WERI-Rb-1 (cell line): Measurements from ENCODE around the gene RGL3.
A peak's percentile ranks its signal among the peaks of the same experiment; 100 is the strongest.
"Not testable (repeated sequence)": the region's sequence is repeated elsewhere in the genome, so short reads cannot be mapped to it uniquely, and the experiment has no call there.

Experiments
- DNase-seq: peaks from one replicate; pipeline ENCODE4 v3.0.0-alpha.2; 2020
- H3K27ac ChIP-seq: fragments of 250-450 bp; sonication (Bioruptor Pico); 2 replicates; pipeline ENCODE4 v1.5.1; 2020; ENCODE audit warnings: mild to moderate bottlenecking, moderate library complexity
- H3K27me3 ChIP-seq: fragments of 250-450 bp; sonication (Bioruptor Pico); 2 replicates; pipeline ENCODE4 v1.5.1; 2021; ENCODE audit warnings: mild to moderate bottlenecking, low read depth, moderate library complexity; ENCODE audit not compliant: insufficient read depth, severe bottlenecking
- H3K36me3 ChIP-seq: fragments of 250-450 bp; sonication (Bioruptor Pico); 2 replicates; pipeline ENCODE4 v1.5.1; 2020; ENCODE audit warnings: mild to moderate bottlenecking, moderate library complexity
- H3K4me3 ChIP-seq: 2 replicates; pipeline ENCODE4 v1.5.1; 2011; ENCODE audit warnings: low read depth, mild to moderate bottlenecking, control low read depth, low read length
- H3K9me3 ChIP-seq: fragments of 250-450 bp; sonication (Bioruptor Pico); 2 replicates; pipeline ENCODE4 v1.5.1; 2021; ENCODE audit warnings: mild to moderate bottlenecking, moderate library complexity; ENCODE audit not compliant: severe bottlenecking
- TF ChIP-seq, protein P1 (sequence below): IDR thresholded peaks from 2 replicates; pipeline ENCODE4 v1.5.1; 2011; ENCODE audit warnings: low read depth, mild to moderate bottlenecking, control low read depth, inconsistent platforms, low read length

Gene RGL3

DNA sequence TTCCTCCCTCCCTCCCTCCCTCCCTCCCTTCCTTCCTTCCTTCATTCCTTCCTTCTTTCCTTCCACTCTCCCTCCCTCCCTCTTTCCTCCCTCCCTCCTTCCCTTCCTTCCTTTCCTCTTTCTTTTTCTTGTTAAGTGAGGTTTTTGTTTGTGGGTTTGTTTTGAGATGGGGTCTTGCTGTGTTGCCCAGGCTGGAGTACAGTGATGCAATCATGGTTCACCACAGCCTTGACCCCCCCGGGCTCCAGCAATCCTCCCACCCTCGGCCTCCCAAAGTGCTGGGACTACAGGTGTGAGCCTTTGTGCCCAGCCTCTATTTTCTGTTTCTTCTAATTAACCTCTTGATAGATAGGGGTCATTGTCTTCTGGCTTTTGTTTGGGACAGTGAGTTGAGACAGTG lies 42.3 kb upstream of the RGL3 start:
- DNase-seq = no peak
- no peaks in the 10 kb centered on the region for H3K36me3 ChIP-seq
- no peak overlapping the region for H3K4me3 ChIP-seq
- TF ChIP-seq, protein P1, sequence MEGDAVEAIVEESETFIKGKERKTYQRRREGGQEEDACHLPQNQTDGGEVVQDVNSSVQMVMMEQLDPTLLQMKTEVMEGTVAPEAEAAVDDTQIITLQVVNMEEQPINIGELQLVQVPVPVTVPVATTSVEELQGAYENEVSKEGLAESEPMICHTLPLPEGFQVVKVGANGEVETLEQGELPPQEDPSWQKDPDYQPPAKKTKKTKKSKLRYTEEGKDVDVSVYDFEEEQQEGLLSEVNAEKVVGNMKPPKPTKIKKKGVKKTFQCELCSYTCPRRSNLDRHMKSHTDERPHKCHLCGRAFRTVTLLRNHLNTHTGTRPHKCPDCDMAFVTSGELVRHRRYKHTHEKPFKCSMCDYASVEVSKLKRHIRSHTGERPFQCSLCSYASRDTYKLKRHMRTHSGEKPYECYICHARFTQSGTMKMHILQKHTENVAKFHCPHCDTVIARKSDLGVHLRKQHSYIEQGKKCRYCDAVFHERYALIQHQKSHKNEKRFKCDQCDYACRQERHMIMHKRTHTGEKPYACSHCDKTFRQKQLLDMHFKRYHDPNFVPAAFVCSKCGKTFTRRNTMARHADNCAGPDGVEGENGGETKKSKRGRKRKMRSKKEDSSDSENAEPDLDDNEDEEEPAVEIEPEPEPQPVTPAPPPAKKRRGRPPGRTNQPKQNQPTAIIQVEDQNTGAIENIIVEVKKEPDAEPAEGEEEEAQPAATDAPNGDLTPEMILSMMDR = no peak
- no peaks in the 10 kb centered on the region for H3K27me3 ChIP-seq
- H3K27ac ChIP-seq = no peak overlapping the region
- no peaks in the 10 kb centered on the region for H3K9me3 ChIP-seq

DNA sequence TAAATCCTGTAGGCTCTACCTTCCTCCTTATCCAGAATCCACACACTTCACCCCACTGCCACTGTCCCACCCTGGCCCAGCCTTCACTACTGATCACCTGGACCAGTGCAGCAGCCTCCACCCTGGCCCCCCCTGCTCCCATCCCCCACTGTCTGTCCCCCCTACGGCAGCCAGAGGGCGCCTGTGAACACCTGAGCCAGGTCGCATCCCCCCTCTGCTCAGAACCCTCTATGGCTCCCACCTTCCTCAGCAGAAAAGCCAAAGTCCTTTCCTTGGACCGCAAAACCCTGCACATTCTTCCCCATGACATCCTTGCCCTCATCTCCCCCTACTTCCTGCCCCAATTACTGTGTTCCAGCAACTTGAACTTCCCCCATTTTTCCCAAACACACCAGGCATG lies 41.1 kb upstream of the RGL3 start:
- H3K4me3 ChIP-seq = no peak overlapping the region
- DNase-seq = no peak
- no peaks in the 10 kb centered on the region for H3K36me3 ChIP-seq
- no peaks in the 10 kb centered on the region for H3K27me3 ChIP-seq
- TF ChIP-seq, protein P1 = peak; percentile 50
- no peak overlapping the region for H3K27ac ChIP-seq
- H3K9me3 ChIP-seq = no peaks in the 10 kb centered on the region

DNA sequence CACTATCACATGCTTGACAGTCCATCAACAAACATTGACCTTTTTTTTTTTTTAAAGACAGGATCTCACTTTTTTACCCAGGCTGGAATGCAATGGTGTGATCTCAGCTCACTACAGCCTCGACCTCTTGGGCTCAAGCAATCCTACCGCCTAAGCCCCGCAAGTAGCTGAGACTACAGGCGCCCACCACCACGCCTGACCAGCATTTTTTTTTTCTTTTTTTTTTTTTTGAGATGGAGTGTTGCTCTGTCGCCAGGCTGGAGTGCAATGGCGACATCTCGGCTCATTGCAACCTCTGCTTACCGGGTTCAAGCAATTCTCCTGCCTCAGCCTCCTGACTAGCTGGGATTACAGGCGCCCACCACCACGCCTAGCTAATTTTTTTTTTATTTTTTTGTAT lies 39.8 kb upstream of the RGL3 start:
- not testable (repeated sequence) for H3K27me3 ChIP-seq, H3K27ac ChIP-seq, H3K4me3 ChIP-seq, H3K36me3 ChIP-seq, DNase-seq, H3K9me3 ChIP-seq

DNA sequence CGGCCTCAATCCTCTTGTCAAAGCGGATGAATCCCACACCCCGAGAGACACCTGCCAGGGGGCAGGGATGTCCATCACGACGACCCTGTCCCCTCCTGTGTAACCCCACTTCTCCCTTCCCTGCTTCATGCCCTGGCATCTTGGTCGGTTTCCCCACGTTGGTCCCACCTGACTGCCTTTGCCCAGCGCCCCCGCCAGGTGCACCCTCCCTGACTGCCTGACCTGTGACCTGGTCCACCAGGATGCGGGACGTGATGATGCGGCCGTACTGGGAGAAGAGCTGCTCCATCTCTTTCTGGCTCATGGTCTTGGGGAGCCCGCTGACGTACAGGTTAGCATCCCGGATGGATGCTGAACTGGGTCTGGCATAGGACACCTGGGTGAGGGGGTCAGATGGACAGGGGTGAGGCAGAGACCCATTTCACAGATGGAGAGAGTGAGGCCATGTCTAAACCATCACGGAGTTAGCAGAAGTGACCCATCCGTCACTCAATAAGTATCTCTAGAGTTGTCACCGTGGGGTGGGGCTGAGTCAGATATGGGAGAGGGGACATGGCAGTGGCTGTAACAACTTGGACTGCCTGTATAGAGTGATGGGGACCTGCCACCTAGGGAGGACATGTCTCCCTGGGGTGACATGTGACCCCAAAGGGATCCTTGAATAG lies 39.3 kb upstream of the RGL3 start:
- no peaks in the 10 kb centered on the region for H3K9me3 ChIP-seq
- H3K4me3 ChIP-seq = no peak overlapping the region
- DNase-seq = no peak
- H3K36me3 ChIP-seq = no peaks in the 10 kb centered on the region
- H3K27me3 ChIP-seq = no peaks in the 10 kb centered on the region
- no peak overlapping the region for H3K27ac ChIP-seq
- TF ChIP-seq, protein P1 = no peak

DNA sequence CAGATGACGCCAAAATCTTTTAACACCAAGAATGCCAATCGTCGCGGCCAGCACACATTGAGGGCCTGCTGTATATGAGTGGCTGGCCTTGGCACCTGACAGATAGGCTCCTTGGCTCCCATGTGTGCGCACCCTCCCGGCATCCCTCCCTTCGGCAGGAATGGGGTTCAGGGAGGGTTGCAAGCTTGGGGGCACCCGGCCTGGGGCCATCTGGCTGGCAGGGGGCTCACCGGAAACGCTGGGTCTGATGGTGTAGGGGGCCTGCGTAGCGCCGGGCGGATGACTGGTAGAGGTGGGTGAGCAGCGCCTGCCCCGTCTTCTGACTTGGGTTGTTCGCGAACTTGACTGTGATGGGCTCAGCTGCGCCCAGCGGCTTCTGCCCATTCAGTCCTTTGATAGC lies 38.7 kb upstream of the RGL3 start:
- Histone ChIP-seq H3K27me3 (no peaks in the 10 kb centered on the region), H3K27ac (no peak overlapping the region), H3K9me3 (no peaks in the 10 kb centered on the region), H3K36me3 (no peaks in the 10 kb centered on the region), H3K4me3 (no peak overlapping the region)
- no peak for DNase-seq
- TF ChIP-seq, protein P1 = no peak

DNA sequence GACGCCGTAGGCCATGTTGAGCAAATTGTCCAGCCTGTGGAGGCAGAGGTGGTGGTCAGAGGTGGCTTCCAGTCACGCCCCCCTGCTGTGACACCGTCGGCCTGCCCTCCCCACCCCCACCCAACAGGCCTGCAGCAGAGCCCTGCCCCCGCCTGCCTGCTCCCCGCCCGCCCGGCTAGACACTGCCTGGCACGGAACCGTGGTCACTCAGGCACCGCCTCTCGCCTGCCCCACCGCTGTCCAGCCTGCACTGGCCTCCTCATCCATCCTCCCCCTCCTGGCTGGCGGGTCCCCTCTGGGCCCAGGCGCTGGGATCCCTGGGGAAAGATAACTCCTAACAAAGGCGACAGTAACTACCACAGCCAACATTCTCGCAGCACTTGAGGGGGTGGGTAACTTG lies 38.0 kb upstream of the RGL3 start:
- DNase-seq = no peak
- TF ChIP-seq, protein P1 = no peak
- no peak overlapping the region for H3K27ac ChIP-seq
- no peaks in the 10 kb centered on the region for H3K36me3 ChIP-seq
- H3K27me3 ChIP-seq = no peaks in the 10 kb centered on the region
- H3K9me3 ChIP-seq = no peaks in the 10 kb centered on the region
- no peak overlapping the region for H3K4me3 ChIP-seq
